Spleen (tissue), 7 donors: ENCODE results near the gene ANKFY1.

ENCODE experiments used
- CTCF ChIP-seq, 11 experiments: fragments of 200-600 bp in 7 of 11; fragments of 450-650 bp in 4 of 11; sonication (generic) in 4 of 11; IDR thresholded peaks in 8 of 11; conservative IDR thresholded peaks in 3 of 11; 1 replicate in 7 of 11; 2 replicates in 4 of 11; pipeline versions ENCODE4 v1.4.0 to v1.8.0; 2016 to 2021; ENCODE audit warnings: antibody characterized with exemption in 11 of 11, inconsistent platforms in 4 of 11, mild to moderate bottlenecking in 1 of 11
- POLR2A ChIP-seq, 3 donors: fragments of 450-650 bp; IDR thresholded peaks; one replicate each; pipeline ENCODE4 v1.5.1; 2017; ENCODE audit warnings: antibody characterized with exemption in 3 of 3, mild to moderate bottlenecking in 1 of 3
- donor health status: DM: no; HTN: no; CAD: no; lungs with moderate emphysema.
- donor health status: DM: no; HTN: no; CAD: no.
- donor health status: DM: no; HTN: no; CAD: no.

DNA sequence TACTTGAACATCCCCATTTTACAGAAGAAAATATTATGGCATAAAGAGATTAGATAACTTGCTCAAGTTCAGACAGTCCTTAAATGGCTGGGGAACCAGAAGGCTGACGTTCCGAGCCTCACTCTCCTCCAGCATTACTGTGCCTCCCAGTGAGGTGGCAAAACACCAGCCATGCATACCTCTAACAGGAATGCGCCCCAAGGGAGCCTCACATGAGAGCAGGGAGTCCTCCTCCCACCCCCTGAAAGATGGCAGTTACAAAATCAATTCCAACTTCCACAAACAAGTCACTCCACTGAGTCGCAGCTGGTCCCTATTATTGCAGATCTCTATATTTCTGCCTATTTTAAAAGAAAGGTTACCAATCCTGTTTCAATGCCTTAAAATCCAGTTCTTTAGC, 55.5 kb downstream of the ANKFY1 start:
- TF ChIP-seq CTCF (IDR thresholded peaks at IDR 0.05 in 8 of 11, conservative IDR thresholded peaks at IDR 0.05 in 3 of 11) (no peak), POLR2A (IDR thresholded peaks at IDR 0.05) (no peak)
